ENCODE data around the gene GIT1. TPM values are rescaled to one million over a fixed set of nuclear protein-coding genes. Genes with fewer than 3 reads are reported as not detected.

The GIT1 gene
- polyA plus RNA-seq, 1 of the 3 experiments (the other 2 are of a cell fraction), result 42.9 TPM

GRCh38 chr17:29589524-29590410 is at the start of gene GIT1 (continued):
- no peak; the same call in 1 of the 2 replicates for TF ChIP-seq GABPA (IDR thresholded peaks at IDR 0.05; ENCODE audit: low read depth)
- no peak for TF ChIP-seq IRF3 (IDR thresholded peaks at IDR 0.05; ENCODE audit: low read depth, low read length)
- no peak for TF ChIP-seq JUND (IDR thresholded peaks at IDR 0.05)
- TF ChIP-seq, protein P1, sequence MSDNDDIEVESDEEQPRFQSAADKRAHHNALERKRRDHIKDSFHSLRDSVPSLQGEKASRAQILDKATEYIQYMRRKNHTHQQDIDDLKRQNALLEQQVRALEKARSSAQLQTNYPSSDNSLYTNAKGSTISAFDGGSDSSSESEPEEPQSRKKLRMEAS (IDR thresholded peaks at IDR 0.05; ENCODE audit: low read depth), result peak; percentile 39; the same call in 1 of the 2 replicates
- TF ChIP-seq FOXM1 (IDR thresholded peaks at IDR 0.05; ENCODE audit: low read depth), result no peak
- TF ChIP-seq MXI1 (IDR thresholded peaks at IDR 0.05; ENCODE audit: low read depth, low read length), result peak; percentile 56; the same call in 1 of the 2 replicates
- TF ChIP-seq ZBTB33 (IDR thresholded peaks at IDR 0.05; ENCODE audit: borderline replicate concordance, low read depth), result no peak
- TF ChIP-seq RAD21 (IDR thresholded peaks at IDR 0.05; ENCODE audit: low read length), result no peak
- no peak for TF ChIP-seq EP300 (IDR thresholded peaks at IDR 0.05; ENCODE audit: borderline replicate concordance in 1 of 2, low read depth in 1 of 2, low read length in 1 of 2)
- TF ChIP-seq USF1 (IDR thresholded peaks at IDR 0.05; ENCODE audit: borderline replicate concordance, low read depth), result no peak
- TF ChIP-seq TAF1 (IDR thresholded peaks at IDR 0.05; ENCODE audit: borderline replicate concordance, low read depth, low read length), result peak; percentile 46

DNA sequence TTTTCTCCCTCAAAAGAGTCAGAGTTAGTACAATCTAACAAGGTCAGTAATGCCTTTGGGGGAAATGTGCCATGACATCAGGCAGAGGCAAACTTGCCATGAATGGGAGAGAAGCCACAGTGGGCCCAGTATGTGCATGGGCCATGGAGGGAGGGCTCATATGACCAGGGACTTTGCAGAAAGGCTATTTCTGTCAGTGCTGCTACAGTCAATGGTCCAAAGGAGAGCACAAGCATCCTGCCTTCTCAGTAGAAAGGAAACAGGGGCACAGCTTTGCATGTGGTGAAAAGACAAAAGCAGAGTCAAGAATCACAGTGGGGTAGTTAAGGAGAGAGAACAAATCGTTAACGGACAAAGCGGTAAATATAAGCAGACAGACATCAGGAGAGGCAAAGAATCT is 44.4 kb upstream of the GIT1 start:
- Histone ChIP-seq H4K20me1 (ENCODE audit: insufficient read depth) (no peaks in the 10 kb centered on the region), H2AFZ (ENCODE audit: low read depth) (no peak overlapping the region), H3K36me3 (replicated peaks in 1 of 2; ENCODE audit: control insufficient read depth in 1 of 2, insufficient read depth in 2 of 2, low read length in 1 of 2) (peaks cover 21 to 58% of the 10 kb centered on the region in 2 experiments), H3K9ac (no peak overlapping the region), H3K4me3 (ENCODE audit: low read depth in 2 of 2, low read length in 1 of 2) (no peak overlapping the region), H3F3A (replicated peaks; ENCODE audit: insufficient read depth) (peaks cover 2% of the 10 kb centered on the region), H3K79me2 (ENCODE audit: insufficient read depth) (0 out of 2 replicates have a peak, but pooled peaks cover 6% of the 10 kb centered on the region), H3K27me3 (ENCODE audit: insufficient read depth) (no peaks in the 10 kb centered on the region), H3K4me1 (ENCODE audit: control insufficient read depth in 1 of 2, insufficient read depth in 2 of 2, low read depth in 1 of 2, low read length in 1 of 2) (peaks cover 2 to 41% of the 10 kb centered on the region in 2 experiments; a peak in 3 of 4 replicates), H3K9me2 (no peaks in the 10 kb centered on the region), H3K27ac (ENCODE audit: low read depth in 2 of 2, low read length in 1 of 2) (peak overlapping the region in 1 of 2 experiments; percentile 64; a peak in 1 of 4 replicates), H3K4me2 (no peak overlapping the region), H3K9me3 (no peaks in the 10 kb centered on the region)
- DNase-seq, result no peak
- 100% methylated on average over 3 of the region's 3 CpGs for WGBS (ENCODE audit: low lambda C conversion rate)
- CTCF ChIA-PET, result interaction anchor here (1.1 to 1.4 kb wide), 2 partner anchors 29 to 54 kb away, joined by 3 to 4 read pairs; no protein-coding TSS in a partner anchor
- POLR2A ChIA-PET, result no interaction called here
- TF ChIP-seq REST (IDR thresholded peaks at IDR 0.05; ENCODE audit: low read depth, low read length) (no peak), TEAD4 (IDR thresholded peaks at IDR 0.05; ENCODE audit: borderline replicate concordance, insufficient read depth) (no peak), EZH2phosphoT487 (IDR thresholded peaks at IDR 0.05; ENCODE audit: borderline replicate concordance, low read depth) (no peak), FOXM1 (IDR thresholded peaks at IDR 0.05; ENCODE audit: low read depth) (no peak), NFIC (IDR thresholded peaks at IDR 0.05; ENCODE audit: borderline replicate concordance) (no peak)
- TF ChIP-seq, protein P2, sequence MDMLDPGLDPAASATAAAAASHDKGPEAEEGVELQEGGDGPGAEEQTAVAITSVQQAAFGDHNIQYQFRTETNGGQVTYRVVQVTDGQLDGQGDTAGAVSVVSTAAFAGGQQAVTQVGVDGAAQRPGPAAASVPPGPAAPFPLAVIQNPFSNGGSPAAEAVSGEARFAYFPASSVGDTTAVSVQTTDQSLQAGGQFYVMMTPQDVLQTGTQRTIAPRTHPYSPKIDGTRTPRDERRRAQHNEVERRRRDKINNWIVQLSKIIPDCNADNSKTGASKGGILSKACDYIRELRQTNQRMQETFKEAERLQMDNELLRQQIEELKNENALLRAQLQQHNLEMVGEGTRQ (IDR thresholded peaks at IDR 0.05; ENCODE audit: borderline replicate concordance, low read depth, low read length), result no peak
- TF ChIP-seq, protein P1 (IDR thresholded peaks at IDR 0.05; ENCODE audit: low read depth), result no peak
- TF ChIP-seq, protein P3, sequence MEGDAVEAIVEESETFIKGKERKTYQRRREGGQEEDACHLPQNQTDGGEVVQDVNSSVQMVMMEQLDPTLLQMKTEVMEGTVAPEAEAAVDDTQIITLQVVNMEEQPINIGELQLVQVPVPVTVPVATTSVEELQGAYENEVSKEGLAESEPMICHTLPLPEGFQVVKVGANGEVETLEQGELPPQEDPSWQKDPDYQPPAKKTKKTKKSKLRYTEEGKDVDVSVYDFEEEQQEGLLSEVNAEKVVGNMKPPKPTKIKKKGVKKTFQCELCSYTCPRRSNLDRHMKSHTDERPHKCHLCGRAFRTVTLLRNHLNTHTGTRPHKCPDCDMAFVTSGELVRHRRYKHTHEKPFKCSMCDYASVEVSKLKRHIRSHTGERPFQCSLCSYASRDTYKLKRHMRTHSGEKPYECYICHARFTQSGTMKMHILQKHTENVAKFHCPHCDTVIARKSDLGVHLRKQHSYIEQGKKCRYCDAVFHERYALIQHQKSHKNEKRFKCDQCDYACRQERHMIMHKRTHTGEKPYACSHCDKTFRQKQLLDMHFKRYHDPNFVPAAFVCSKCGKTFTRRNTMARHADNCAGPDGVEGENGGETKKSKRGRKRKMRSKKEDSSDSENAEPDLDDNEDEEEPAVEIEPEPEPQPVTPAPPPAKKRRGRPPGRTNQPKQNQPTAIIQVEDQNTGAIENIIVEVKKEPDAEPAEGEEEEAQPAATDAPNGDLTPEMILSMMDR (IDR thresholded peaks at IDR 0.05), result no peak
